Measurements from ENCODE around the gene CYP51A1.

DNA sequence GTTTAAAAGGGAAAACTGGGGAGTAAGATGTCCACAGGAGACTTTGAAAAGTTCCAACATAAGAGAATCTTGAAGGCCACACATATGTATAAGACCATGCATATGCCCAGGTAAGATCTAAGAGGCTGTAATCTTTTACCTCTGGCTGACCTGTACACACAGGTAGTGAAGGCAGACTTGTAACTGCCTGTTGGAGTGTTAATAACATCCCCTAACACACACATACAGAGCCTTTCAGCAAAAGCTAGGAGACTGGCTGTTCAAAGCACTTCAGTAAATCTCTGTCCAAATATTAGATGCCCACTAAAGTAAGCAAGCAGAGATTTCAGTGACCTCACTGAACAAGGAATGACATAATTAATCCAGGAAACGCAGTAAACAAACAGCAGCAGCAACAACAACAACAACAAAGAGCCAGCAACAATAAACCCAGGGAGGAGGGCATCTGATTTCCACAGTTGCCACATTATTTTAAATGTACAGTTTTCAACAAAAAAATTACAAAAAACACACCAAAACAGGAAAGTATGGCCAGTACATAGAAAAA lies 15.0 kb downstream of the CYP51A1 start:
- TF ChIP-seq CTCF (IDR thresholded peaks at IDR 0.05), result no peak
- no peak for TF ChIP-seq POLR2A (IDR thresholded peaks at IDR 0.05)
